ENCODE results near the gene LYL1.

LYL1 gene

GRCh38 chr19:13066226-13066625 lies 36.4 kb downstream of the LYL1 start:
- intact Hi-C loops (cut with DNase I; ENCODE audit: low total_unique reads) = no loop called here
- Histone ChIP-seq H3K36me3 (no peaks in the 10 kb centered on the region), H3K27me3 (no peaks in the 10 kb centered on the region), H3K27ac (peak overlapping the region; percentile 92 to 99), H3K4me3 (peak overlapping the region in 1 of 2 donors; percentile 3), H3K9me3 (no peaks in the 10 kb centered on the region), H3K4me1 (peaks cover 37 to 100% (median 97%) of the 10 kb centered on the region in 4 donors)
- no peak for DNase-seq
- no peak for TF ChIP-seq CTCF (IDR thresholded peaks at IDR 0.05)

- Histone ChIP-seq H3K4me1 (peaks cover 37 to 100% (median 97%) of the 10 kb centered on the region in 4 donors), H3K36me3 (no peaks in the 10 kb centered on the region), H3K27ac (peak overlapping the region; percentile 92 to 99), H3K9me3 (no peaks in the 10 kb centered on the region), H3K4me3 (peak overlapping the region in 1 of 2 donors; percentile 1), H3K27me3 (no peaks in the 10 kb centered on the region)
- peak in 1 of 2 donors; percentile 84 for DNase-seq
- TF ChIP-seq CTCF (IDR thresholded peaks at IDR 0.05) = no peak
- intact Hi-C loops (cut with DNase I; ENCODE audit: low total_unique reads) = loop anchor here (5.0 kb wide), 1 partner anchor 67 kb away; the partner anchor contains the start of gene NFIX
Observed at GRCh38 chr19:13064092-13064489, 38.6 kb downstream of the LYL1 start.

- no peak for TF ChIP-seq CTCF (IDR thresholded peaks at IDR 0.05)
- Histone ChIP-seq H3K4me1 (peaks cover 37 to 100% (median 97%) of the 10 kb centered on the region in 4 donors), H3K9me3 (no peaks in the 10 kb centered on the region), H3K36me3 (no peaks in the 10 kb centered on the region), H3K4me3 (peak overlapping the region in 1 of 2 donors; percentile 1), H3K27ac (peak overlapping the region; percentile 92 to 99), H3K27me3 (no peaks in the 10 kb centered on the region)
- intact Hi-C loops (cut with DNase I; ENCODE audit: low total_unique reads) = loop anchor here (5.0 kb wide), 1 partner anchor 66 kb away; the partner anchor contains the start of gene NFIX
- peak; percentile 56 to 87 for DNase-seq
Observed at GRCh38 chr19:13063461-13064091, 39.1 kb downstream of the LYL1 start.

- no peaks in the 10 kb centered on the region for H3K9me3 ChIP-seq
- no peaks in the 10 kb centered on the region for H3K27me3 ChIP-seq
- no peak for TF ChIP-seq CTCF (IDR thresholded peaks at IDR 0.05)
- peak overlapping the region; percentile 92 to 99 for H3K27ac ChIP-seq
- no peaks in the 10 kb centered on the region for H3K36me3 ChIP-seq
- H3K4me1 ChIP-seq = peaks cover 37 to 100% (median 97%) of the 10 kb centered on the region in 4 donors
- no peak overlapping the region for H3K4me3 ChIP-seq
- DNase-seq = no peak
- intact Hi-C loops (cut with DNase I; ENCODE audit: low total_unique reads) = loop anchor here (5.0 kb wide), 1 partner anchor 65 kb away; the partner anchor contains the start of gene NFIX
Observed at GRCh38 chr19:13062317-13062716, 40.3 kb downstream of the LYL1 start.

GRCh38 chr19:13060964-13061927 lies 41.4 kb downstream of the LYL1 start:
- Histone ChIP-seq H3K4me3 (peak overlapping the region; percentile 41 to 51), H3K27me3 (no peaks in the 10 kb centered on the region), H3K4me1 (peaks cover 30 to 100% (median 97%) of the 10 kb centered on the region in 4 donors), H3K27ac (peak overlapping the region; percentile 92 to 99), H3K9me3 (no peaks in the 10 kb centered on the region), H3K36me3 (no peaks in the 10 kb centered on the region)
- DNase-seq = peak; percentile 84 to 92
- TF ChIP-seq CTCF (IDR thresholded peaks at IDR 0.05) = peak; percentile 95
- intact Hi-C loops (cut with DNase I; ENCODE audit: low total_unique reads) = loop anchor here (5.0 kb wide), 1 partner anchor 64 kb away; the partner anchor contains the start of gene NFIX

Data from tibial artery (tissue), 4 donors.